Activated CD4-positive, alpha-beta T cell treated with anti-CD3 and anti-CD28 coated beads, Interleukin-2, amount 50 U/mL, for 24 hours (primary cell): ENCODE measurements around the gene ARHGAP6.

Experiments used
- DNase-seq, 2 donors: peaks; one replicate each; pipeline ENCODE4 v3.0.0-alpha.2; 2020; ENCODE audit warnings: low read depth in 1 of 2, low spot score in 1 of 2

Gene ARHGAP6

GRCh38 chrX:11462648-11463047 is 203.1 kb downstream of the ARHGAP6 start:
- no peak for DNase-seq

GRCh38 chrX:11462136-11462535 is 203.6 kb downstream of the ARHGAP6 start:
- DNase-seq = no peak

GRCh38 chrX:11461201-11462001 is 204.3 kb downstream of the ARHGAP6 start:
- no peak for DNase-seq

GRCh38 chrX:11460347-11460746 is 205.4 kb downstream of the ARHGAP6 start:
- DNase-seq = no peak

- no peak for DNase-seq
Measured at GRCh38 chrX:11458170-11458569, 207.6 kb downstream of the ARHGAP6 start.

DNA sequence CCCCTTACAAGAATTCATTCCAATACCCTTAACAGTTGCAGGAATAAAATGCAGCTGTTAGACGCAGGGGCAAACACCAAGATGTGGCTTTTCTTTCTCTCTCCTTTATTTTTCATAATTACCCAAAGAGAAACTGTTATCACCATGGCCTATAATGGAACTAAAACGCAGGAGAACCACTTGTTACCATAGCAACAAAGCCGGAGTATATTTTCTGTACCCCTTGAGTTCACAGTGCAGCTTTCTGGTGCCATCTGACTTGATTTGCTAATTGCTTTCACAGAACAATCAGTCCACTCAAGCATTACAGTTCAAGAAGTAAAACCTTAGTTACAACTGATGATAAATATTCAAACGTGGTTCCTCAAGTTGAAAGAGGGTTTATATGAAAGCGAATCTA is 214.6 kb downstream of the ARHGAP6 start:
- no peak for DNase-seq

DNA sequence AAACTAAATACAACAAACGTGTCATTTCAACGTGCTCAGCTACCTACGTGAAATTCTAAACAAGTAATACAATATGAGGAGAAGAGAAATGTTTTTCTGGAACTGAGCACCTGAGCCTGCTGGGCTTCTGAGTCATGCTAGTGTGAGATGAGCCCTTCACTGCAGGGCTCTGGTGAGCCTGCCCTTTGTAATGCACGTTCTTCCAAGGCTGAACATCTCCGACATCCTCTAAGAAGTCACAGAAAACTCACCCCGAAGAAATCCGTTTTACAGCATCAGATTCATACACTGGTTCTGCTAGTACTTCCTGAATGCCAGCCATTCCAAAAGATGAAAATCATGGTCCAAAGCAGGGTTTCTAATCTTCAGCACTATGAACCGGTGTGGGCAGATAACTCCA is 215.4 kb downstream of the ARHGAP6 start:
- no peak for DNase-seq

DNA sequence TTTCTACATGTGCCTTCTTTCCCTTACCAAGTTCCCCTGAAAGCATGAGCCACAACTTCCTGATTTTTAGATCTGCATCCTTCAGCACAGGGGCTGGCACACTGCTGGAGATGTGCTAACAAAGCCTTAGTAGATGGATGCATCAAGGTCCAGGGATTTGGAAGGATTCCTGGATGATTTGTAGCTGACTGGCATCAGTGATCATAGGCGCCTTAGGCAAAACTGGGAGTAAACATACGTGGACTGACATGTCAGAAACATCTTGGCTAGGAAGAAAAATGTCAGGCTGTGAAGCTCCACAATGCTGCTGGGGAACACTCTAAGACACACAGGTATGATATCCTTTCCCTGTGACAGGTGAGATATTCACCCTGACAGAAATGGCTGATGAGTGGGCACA is 216.1 kb downstream of the ARHGAP6 start:
- no peak for DNase-seq

GRCh38 chrX:11447418-11447817 is 218.3 kb downstream of the ARHGAP6 start:
- no peak for DNase-seq

GRCh38 chrX:11446949-11447348 is 218.8 kb downstream of the ARHGAP6 start:
- DNase-seq = no peak

DNA sequence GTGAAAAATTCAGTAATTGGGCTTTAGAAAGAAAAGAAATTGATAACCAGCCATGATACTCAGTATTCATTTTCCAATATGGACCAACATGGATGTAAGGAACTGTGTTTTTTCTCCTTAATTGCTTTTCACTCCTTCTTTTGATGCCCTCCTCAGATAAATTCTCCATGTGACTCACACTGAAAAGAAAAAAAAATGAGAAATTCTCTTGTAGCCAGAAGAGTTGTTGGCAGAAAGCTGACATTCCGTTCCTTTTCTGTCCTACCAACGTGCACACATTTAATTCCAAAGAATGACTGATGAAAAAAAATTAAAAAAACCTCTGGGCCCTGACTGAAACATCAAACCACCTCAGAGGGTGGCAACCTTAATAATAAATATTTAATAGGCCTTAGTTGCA is 219.4 kb downstream of the ARHGAP6 start:
- DNase-seq = no peak

DNA sequence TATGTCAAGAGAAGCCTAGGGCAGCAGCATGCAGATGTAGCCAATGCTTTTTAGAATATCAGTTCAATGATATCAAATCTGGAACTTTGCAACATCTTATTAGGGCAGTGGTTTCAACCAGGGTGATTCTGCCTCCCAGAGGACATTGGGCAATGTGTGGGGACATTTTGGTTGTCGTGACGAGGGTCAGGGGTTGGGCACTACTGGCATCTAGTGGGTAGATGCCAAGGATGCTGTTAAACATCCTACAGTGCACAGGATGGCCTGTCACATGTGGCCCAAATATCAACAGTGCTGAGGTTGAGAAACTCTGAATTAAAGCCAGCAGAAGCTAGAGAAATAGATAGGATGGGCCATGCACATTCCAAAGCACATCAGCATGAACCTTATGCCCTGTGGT is 220.2 kb downstream of the ARHGAP6 start:
- no peak for DNase-seq

GRCh38 chrX:11444052-11444451 is 221.7 kb downstream of the ARHGAP6 start:
- no peak for DNase-seq

- DNase-seq = no peak
Measured at GRCh38 chrX:11439846-11440245, 225.9 kb downstream of the ARHGAP6 start.

DNA sequence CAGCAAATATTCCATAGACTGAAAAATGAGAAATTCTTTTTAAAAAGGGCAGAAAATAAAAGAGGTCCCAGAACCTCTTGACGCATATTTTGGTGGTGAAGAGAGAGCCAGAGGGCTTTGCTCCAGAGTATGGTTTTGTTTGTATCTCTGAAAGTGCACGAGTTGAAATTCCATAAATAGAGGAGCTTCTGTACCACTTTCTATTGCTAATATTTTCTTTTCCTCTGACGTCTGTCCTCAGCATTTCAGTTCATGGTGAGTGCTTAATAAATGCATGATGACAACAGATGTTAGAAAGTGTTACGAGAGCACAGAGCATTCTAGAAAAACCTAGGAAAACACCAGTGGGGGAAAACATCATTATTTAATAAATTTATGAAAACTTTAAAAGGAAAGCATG is 227.0 kb downstream of the ARHGAP6 start:
- DNase-seq = no peak

DNA sequence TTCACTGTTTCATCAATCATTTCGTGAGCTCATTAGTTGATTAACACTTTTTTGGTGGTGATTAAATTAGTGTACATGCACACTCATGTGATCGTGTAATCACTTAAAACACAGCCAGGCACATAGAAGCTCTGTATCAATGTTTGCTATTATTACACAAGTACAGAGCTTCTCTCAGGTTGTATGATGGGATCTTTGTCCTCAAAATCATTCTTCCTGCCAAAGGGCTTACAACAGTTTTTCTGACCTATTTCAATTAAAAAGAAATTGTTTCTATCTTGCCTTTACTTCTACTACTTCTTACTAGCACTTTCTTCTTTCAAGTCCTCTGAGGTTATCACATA is 227.4 kb downstream of the ARHGAP6 start:
- no peak for DNase-seq

GRCh38 chrX:11437642-11438379 is 227.9 kb downstream of the ARHGAP6 start:
- DNase-seq = no peak

- DNase-seq = no peak
Measured at GRCh38 chrX:11435568-11435967, 230.2 kb downstream of the ARHGAP6 start.

GRCh38 chrX:11434607-11435006 is 231.1 kb downstream of the ARHGAP6 start:
- DNase-seq = no peak

DNA sequence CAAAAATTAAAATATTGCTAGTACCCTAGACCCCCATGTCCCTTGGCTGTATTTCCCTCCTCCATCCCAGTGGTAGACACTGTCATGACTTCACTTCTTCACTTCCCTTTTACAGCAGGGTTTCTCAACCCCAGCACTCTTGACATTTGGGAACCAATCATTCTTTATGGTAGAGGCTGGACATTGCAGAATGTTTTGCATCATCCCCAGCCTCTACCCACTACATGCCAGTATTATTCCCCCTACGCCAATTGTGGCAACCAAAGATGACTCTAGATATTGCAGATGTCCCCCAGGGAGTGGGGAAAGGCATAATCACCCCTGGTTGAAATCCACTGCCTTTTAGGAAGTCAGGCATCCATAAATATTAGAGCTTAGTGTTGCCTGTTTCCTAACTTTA is 233.9 kb downstream of the ARHGAP6 start:
- DNase-seq = no peak

DNA sequence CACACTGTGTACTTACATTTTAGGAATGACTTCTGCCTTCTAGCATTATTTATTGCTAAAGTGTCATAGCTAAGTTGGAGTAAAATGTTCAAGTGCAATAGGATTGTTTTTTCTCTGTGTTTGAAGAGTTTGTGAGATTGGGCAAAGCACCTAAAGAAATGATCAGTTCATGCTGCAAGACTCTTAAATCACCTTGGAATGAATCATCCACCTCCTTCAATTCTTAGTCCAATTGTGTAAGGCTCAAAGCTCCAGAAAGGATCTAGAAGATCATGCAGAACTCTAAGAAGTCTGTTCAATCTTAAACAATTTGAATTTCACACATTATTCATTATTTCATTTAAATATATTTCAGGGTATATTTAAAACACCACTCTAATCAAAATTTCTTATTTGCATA is 235.4 kb downstream of the ARHGAP6 start:
- DNase-seq = no peak

DNA sequence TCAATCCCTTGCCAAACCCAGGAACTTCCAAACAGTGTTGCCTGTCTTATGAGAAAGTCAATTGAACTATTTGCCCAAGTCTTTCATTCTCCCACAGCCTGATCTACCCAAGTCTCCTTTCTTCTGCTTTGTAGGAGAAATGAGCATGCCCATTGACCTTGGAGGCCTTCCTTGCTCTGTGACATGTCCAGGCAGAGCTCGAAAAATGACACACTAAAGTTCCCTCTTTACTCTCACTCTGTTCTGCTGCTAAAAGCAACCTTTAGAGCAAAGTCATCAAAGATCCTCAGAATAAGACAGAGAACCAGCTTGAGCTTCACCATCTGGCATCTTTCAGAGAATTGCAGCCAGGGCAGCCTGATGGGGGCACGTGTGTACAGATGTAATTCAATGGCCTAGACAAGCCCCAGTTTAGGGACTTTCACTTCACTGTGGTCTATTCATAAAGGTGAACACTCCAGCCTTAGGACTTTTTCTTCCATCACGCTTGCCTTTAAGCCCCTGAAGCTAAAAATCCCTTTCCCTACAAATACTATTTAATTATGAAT is 236.1 kb downstream of the ARHGAP6 start:
- no peak for DNase-seq
